IMR-90 (cell line): ENCODE measurements around the gene DENND1A. TPM values are rescaled to one million over a fixed set of nuclear protein-coding genes. Genes with fewer than 3 reads are reported as not detected.

Source experiments
- ATAC-seq: fragments of 200-7000 bp; cut with Tn5 transposase; 2 replicates; pipeline ENCODE4 v1.9.1; 2020; ENCODE audit warnings: low read depth, mild to moderate bottlenecking, moderate library complexity
- BruUV-seq: library from RNA; stranded (reverse); fragments of 400-500 nt; replicated peaks from 2 replicates; lab custom pipeline; 2021; lab: Mats Ljungman, UMichigan
- CTCF ChIA-PET: fragments of 300-600 bp; formaldehyde crosslinking; extraction: SDS; loops from one replicate; lab custom pipeline; 2021; ENCODE audit warnings: antibody characterized with exemption; lab: Yijun Ruan, JAX
- POLR2A ChIA-PET: fragments of 300-600 bp; sonication (Branson Sonifier 250); formaldehyde crosslinking; loops from one replicate; lab custom pipeline; 2022; ENCODE audit warnings: antibody characterized with exemption; ENCODE audit not compliant: unreplicated experiment; lab: Charles Lee
- DNase-seq: peaks from one replicate; pipeline ENCODE4 v3.0.0; 2013
- H2AFZ ChIP-seq: replicated peaks from 2 replicates; pipeline ENCODE3; 2013; ENCODE audit warnings: low read length, mild to moderate bottlenecking; ENCODE audit not compliant: poor library complexity
- H2AK5ac ChIP-seq: 2 replicates; pipeline ENCODE4 v1.6.1; 2013; ENCODE audit warnings: low read depth, low read length, inconsistent platforms
- H2AK9ac ChIP-seq: replicated peaks from 2 replicates; pipeline ENCODE3; 2013; ENCODE audit warnings: mild to moderate bottlenecking, low read depth, low read length, moderate library complexity; ENCODE audit not compliant: poor library complexity
- H2BK120ac ChIP-seq: 2 replicates; pipeline ENCODE4 v1.6.1; 2013; ENCODE audit warnings: low read depth, low read length, inconsistent platforms
- H2BK15ac ChIP-seq: 3 replicates; pipeline ENCODE4 v1.6.1; 2013; ENCODE audit warnings: low read depth, low read length, inconsistent platforms
- H2BK20ac ChIP-seq: 2 replicates; pipeline ENCODE4 v1.6.1; 2013; ENCODE audit warnings: low read depth, mild to moderate bottlenecking, inconsistent platforms, low read length, moderate library complexity
- H2BK5ac ChIP-seq: 2 replicates; pipeline ENCODE4 v1.6.1; 2013; ENCODE audit warnings: mild to moderate bottlenecking, low read depth, low read length, inconsistent platforms; ENCODE audit not compliant: poor library complexity, severe bottlenecking
- H3K14ac ChIP-seq: replicated peaks from 2 replicates; pipeline ENCODE4 v1.6.1; 2013; ENCODE audit warnings: low read depth, low read length, inconsistent platforms
- H3K18ac ChIP-seq: 2 replicates; pipeline ENCODE4 v1.6.1; 2013; ENCODE audit warnings: low read depth, low read length, control low read depth
- H3K23ac ChIP-seq: 2 replicates; pipeline ENCODE4 v1.6.1; 2013; ENCODE audit warnings: low read depth, low read length, inconsistent platforms
- H3K27ac ChIP-seq: 2 replicates; pipeline ENCODE4 v1.5.1; 2013; ENCODE audit warnings: mild to moderate bottlenecking, control low read depth, low read length; ENCODE audit not compliant: insufficient read depth
- H3K27me3 ChIP-seq: 2 replicates; pipeline ENCODE4 v1.6.1; 2013; ENCODE audit warnings: low read length; ENCODE audit not compliant: control insufficient read depth, insufficient read depth
- H3K36me3 ChIP-seq: 2 replicates; pipeline ENCODE4 v1.6.1; 2013; ENCODE audit warnings: low read length, mixed read lengths; ENCODE audit not compliant: control insufficient read depth, insufficient read depth
- H3K4ac ChIP-seq: 2 replicates; pipeline ENCODE4 v1.6.1; 2013; ENCODE audit warnings: low read depth, low read length, inconsistent platforms
- H3K4me1 ChIP-seq: 2 replicates; pipeline ENCODE4 v1.6.1; 2013; ENCODE audit warnings: low read length, mixed read lengths; ENCODE audit not compliant: control insufficient read depth, insufficient read depth
- H3K4me2 ChIP-seq: 2 replicates; pipeline ENCODE4 v1.6.1; 2013; ENCODE audit warnings: low read depth, mild to moderate bottlenecking, control low read depth, low read length, moderate library complexity
- H3K4me3 ChIP-seq: 2 replicates; pipeline ENCODE4 v1.5.1; 2013; ENCODE audit warnings: low read depth, mild to moderate bottlenecking, control low read depth, low read length, moderate library complexity; ENCODE audit not compliant: insufficient read depth
- H3K56ac ChIP-seq: 2 replicates; pipeline ENCODE4 v1.6.1; 2013; ENCODE audit warnings: low read length, inconsistent platforms; ENCODE audit not compliant: insufficient read depth; ENCODE audit errors: extremely low read depth
- H3K79me1 ChIP-seq, 2 experiments: 2 replicates each; pipeline ENCODE4 v1.6.1; 2013; ENCODE audit warnings: low read length in 2 of 2, inconsistent platforms in 1 of 2, low read depth in 1 of 2
- H3K9ac ChIP-seq: 2 replicates; pipeline ENCODE4 v1.6.1; 2013; ENCODE audit warnings: low read depth, low read length, control low read depth
- H3K9me1 ChIP-seq: 2 replicates; pipeline ENCODE4 v1.6.1; 2013; ENCODE audit warnings: low read length, inconsistent platforms; ENCODE audit not compliant: insufficient read depth
- H3K9me3 ChIP-seq: 2 replicates; pipeline ENCODE4 v1.6.1; 2013; ENCODE audit warnings: low read length; ENCODE audit not compliant: control insufficient read depth, insufficient read depth
- H4K20me1 ChIP-seq: 2 replicates; pipeline ENCODE4 v1.6.1; 2013; ENCODE audit warnings: low read length, inconsistent platforms; ENCODE audit not compliant: insufficient read depth
- H4K5ac ChIP-seq: 2 replicates; pipeline ENCODE4 v1.6.1; 2013; ENCODE audit warnings: mild to moderate bottlenecking, low read depth, low read length, control low read depth
- H4K8ac ChIP-seq, 2 experiments: 2 replicates each; pipeline ENCODE4 v1.6.1; 2013; ENCODE audit warnings: low read depth in 2 of 2, low read length in 2 of 2, control low read depth in 1 of 2, inconsistent platforms in 1 of 2
- H4K91ac ChIP-seq: 2 replicates; pipeline ENCODE4 v1.6.1; 2013; ENCODE audit warnings: low read depth, low read length, inconsistent platforms; ENCODE audit not compliant: insufficient read depth
- BHLHE40 ChIP-seq: fragments of 150-350 bp; IDR thresholded peaks from 2 replicates; pipeline ENCODE4 v1.6.1; 2016; ENCODE audit warnings: mild to moderate bottlenecking, low read depth, low read length
- CEBPB ChIP-seq: IDR thresholded peaks from 2 replicates; pipeline ENCODE4 v1.6.1; 2012; ENCODE audit warnings: low read depth, low read length, improper control_type of control experiment
- CHD1 ChIP-seq: IDR thresholded peaks from 2 replicates; pipeline ENCODE4 v1.6.1; 2012; ENCODE audit warnings: low read depth, low read length, improper control_type of control experiment
- FOS ChIP-seq: fragments of 150-350 bp; IDR thresholded peaks from 2 replicates; pipeline ENCODE4 v1.6.1; 2016; ENCODE audit warnings: low read depth, low read length
- MAFK ChIP-seq: IDR thresholded peaks from 2 replicates; pipeline ENCODE4 v1.6.1; 2012; ENCODE audit warnings: low read depth, low read length, improper control_type of control experiment
- MAZ ChIP-seq: IDR thresholded peaks from 2 replicates; pipeline ENCODE4 v1.6.1; 2012; ENCODE audit warnings: low read depth, mild to moderate bottlenecking, low read length, improper control_type of control experiment, moderate library complexity, borderline replicate concordance
- MXI1 ChIP-seq: IDR thresholded peaks from 2 replicates; pipeline ENCODE4 v1.6.1; 2012; ENCODE audit warnings: low read depth, mild to moderate bottlenecking, low read length, moderate library complexity, borderline replicate concordance
- NFE2L2 ChIP-seq: fragments of 150-350 bp; IDR thresholded peaks from 2 replicates; pipeline ENCODE4 v1.6.1; 2016; ENCODE audit warnings: low read depth, mild to moderate bottlenecking, low read length
- RAD21 ChIP-seq: IDR thresholded peaks from 2 replicates; pipeline ENCODE4 v1.6.1; 2012; ENCODE audit warnings: low read length, improper control_type of control experiment
- RCOR1 ChIP-seq: IDR thresholded peaks from 2 replicates; pipeline ENCODE4 v1.6.1; 2012; ENCODE audit warnings: mild to moderate bottlenecking, low read length, improper control_type of control experiment; ENCODE audit not compliant: insufficient replicate concordance
- RFX5 ChIP-seq: IDR thresholded peaks from 2 replicates; pipeline ENCODE4 v1.8.0; 2012; ENCODE audit warnings: low read depth, mild to moderate bottlenecking, low read length, moderate library complexity
- SMC3 ChIP-seq: fragments of 150-350 bp; IDR thresholded peaks from 2 replicates; pipeline ENCODE4 v1.6.1; 2016; ENCODE audit warnings: low read depth, mild to moderate bottlenecking, antibody characterized with exemption, low read length, moderate library complexity
- WGBS, 2 experiments: methylation state at CpG; one replicate each; pipeline versions ENCODE4 v1.1.5 to v1.1.7; 2013; ENCODE audit warnings: missing lambda C conversion rate in 2 of 2; ENCODE audit not compliant: insufficient read length in 1 of 2; ENCODE audit errors: extremely low coverage in 2 of 2; 5-methylcytosine and 5-hydroxymethylcytosine counted together
- dilution Hi-C: fragments of 300-500 bp; cut with HindIII; formaldehyde crosslinking; loops from one replicate; pipeline ENCODE4 v1.14.3; 2018; ENCODE audit warnings: low sequenced_read_pairs; ENCODE audit not compliant: unreplicated experiment
- in situ Hi-C: fragments of 300-500 bp; cut with MboI; formaldehyde crosslinking; loops from 3 replicates; pipeline ENCODE4 v1.14.3; 2019; ENCODE audit warnings: low sequenced_read_pairs, inconsistent platforms, mixed read lengths
- intact Hi-C: fragments of 100-400 bp; cut with micrococcal nuclease; formaldehyde crosslinking; loops from 2 replicates; pipeline ENCODE4 v1.10.0; 2022
- polyA plus RNA-seq, 3 experiments: library from polyadenylated mRNA; depleted of rRNA; stranded (reverse); fragments of >200 nt; gene quantifications; 2 replicates each; pipeline ENCODE4 v1.2.3, GENCODE V29; 2012; ENCODE audit warnings: low replicate concordance in 1 of 3
- total RNA-seq: library from RNA; depleted of rRNA; stranded (reverse); fragments of >200 nt; gene quantifications from 2 replicates; pipeline ENCODE4 v1.2.3, GENCODE V29; 2012
- TF ChIP-seq, protein P1 (sequence below): fragments of 150-350 bp; IDR thresholded peaks from 2 replicates; pipeline ENCODE4 v1.6.1; 2017; ENCODE audit warnings: mild to moderate bottlenecking, antibody characterized with exemption, low read length, low read depth
- TF ChIP-seq, protein P2 (sequence below): fragments of 150-350 bp; IDR thresholded peaks from 2 replicates; pipeline ENCODE4 v1.6.1; 2016; ENCODE audit warnings: low read depth, mild to moderate bottlenecking, low read length, moderate library complexity, borderline replicate concordance
- TF ChIP-seq, protein P3 (sequence below): conservative IDR thresholded peaks from 2 replicates; pipeline ENCODE4 v1.5.1; 2012; ENCODE audit warnings: mild to moderate bottlenecking, low read depth, low read length, improper control_type of control experiment

The DENND1A gene
- total and polyA plus RNA-seq, 2 of the 4 experiments (the other 2 are of a cell fraction): 21.4 to 27.6 TPM

DNA sequence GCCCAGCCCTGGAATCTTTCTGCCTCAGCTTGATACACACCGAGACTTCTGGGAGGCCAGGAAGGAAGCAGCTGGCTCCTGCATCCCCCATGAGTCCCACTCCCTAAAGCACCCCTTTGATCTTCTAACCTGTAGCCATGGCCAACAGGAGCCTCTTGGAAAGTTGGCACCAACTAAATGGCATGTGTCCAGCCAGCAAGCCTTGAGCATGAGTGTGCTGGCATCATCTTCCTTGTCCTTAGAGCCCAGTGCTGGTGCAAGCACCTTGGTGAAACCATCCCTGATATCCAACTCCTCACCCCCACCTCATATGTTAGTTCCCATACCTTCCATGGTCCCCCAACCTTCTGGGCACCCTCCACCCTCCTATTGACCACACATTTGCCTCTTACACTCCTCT is 443.5 kb downstream of the DENND1A start:
- in situ Hi-C loops: no loop called here
- no peak overlapping the region for H3K4ac ChIP-seq
- no peaks in the 10 kb centered on the region for H4K20me1 ChIP-seq
- CTCF ChIA-PET: no interaction called here
- H4K5ac ChIP-seq: no peak overlapping the region
- H3K56ac ChIP-seq: no peak overlapping the region
- POLR2A ChIA-PET: no interaction called here
- no peak overlapping the region for H3K4me3 ChIP-seq
- H4K91ac ChIP-seq: no peak overlapping the region
- H2BK20ac ChIP-seq: no peak overlapping the region
- H4K8ac ChIP-seq: no peak overlapping the region
- dilution Hi-C loops: no loop called here
- H2BK15ac ChIP-seq: no peak overlapping the region
- no CpG with 5 or more reads among the region's 1 CpG for WGBS, 2 experiments
- H3K4me1 ChIP-seq: no peaks in the 10 kb centered on the region
- H3K4me2 ChIP-seq: no peak overlapping the region
- no peak overlapping the region for H3K9ac ChIP-seq
- H3K23ac ChIP-seq: no peak overlapping the region
- H2BK120ac ChIP-seq: no peak overlapping the region
- H3K18ac ChIP-seq: no peak overlapping the region
- H3K9me1 ChIP-seq: no peaks in the 10 kb centered on the region; the same call in 1 of the 2 replicates
- no peak overlapping the region for H2BK5ac ChIP-seq
- TF ChIP-seq MXI1: no peak
- TF ChIP-seq, protein P1, sequence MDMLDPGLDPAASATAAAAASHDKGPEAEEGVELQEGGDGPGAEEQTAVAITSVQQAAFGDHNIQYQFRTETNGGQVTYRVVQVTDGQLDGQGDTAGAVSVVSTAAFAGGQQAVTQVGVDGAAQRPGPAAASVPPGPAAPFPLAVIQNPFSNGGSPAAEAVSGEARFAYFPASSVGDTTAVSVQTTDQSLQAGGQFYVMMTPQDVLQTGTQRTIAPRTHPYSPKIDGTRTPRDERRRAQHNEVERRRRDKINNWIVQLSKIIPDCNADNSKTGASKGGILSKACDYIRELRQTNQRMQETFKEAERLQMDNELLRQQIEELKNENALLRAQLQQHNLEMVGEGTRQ: no peak
- TF ChIP-seq, protein P2, sequence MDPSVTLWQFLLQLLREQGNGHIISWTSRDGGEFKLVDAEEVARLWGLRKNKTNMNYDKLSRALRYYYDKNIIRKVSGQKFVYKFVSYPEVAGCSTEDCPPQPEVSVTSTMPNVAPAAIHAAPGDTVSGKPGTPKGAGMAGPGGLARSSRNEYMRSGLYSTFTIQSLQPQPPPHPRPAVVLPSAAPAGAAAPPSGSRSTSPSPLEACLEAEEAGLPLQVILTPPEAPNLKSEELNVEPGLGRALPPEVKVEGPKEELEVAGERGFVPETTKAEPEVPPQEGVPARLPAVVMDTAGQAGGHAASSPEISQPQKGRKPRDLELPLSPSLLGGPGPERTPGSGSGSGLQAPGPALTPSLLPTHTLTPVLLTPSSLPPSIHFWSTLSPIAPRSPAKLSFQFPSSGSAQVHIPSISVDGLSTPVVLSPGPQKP: no peak
- TF ChIP-seq BHLHE40: no peak
- no peak for TF ChIP-seq MAZ
- no peak for TF ChIP-seq CHD1
- TF ChIP-seq SMC3: no peak
- no peak for TF ChIP-seq FOS
- no peak for TF ChIP-seq RCOR1
- no peak for TF ChIP-seq RFX5
- no peak for TF ChIP-seq RAD21
- TF ChIP-seq, protein P3, sequence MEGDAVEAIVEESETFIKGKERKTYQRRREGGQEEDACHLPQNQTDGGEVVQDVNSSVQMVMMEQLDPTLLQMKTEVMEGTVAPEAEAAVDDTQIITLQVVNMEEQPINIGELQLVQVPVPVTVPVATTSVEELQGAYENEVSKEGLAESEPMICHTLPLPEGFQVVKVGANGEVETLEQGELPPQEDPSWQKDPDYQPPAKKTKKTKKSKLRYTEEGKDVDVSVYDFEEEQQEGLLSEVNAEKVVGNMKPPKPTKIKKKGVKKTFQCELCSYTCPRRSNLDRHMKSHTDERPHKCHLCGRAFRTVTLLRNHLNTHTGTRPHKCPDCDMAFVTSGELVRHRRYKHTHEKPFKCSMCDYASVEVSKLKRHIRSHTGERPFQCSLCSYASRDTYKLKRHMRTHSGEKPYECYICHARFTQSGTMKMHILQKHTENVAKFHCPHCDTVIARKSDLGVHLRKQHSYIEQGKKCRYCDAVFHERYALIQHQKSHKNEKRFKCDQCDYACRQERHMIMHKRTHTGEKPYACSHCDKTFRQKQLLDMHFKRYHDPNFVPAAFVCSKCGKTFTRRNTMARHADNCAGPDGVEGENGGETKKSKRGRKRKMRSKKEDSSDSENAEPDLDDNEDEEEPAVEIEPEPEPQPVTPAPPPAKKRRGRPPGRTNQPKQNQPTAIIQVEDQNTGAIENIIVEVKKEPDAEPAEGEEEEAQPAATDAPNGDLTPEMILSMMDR: no peak
- no peak for TF ChIP-seq CEBPB
- TF ChIP-seq MAFK: no peak
- TF ChIP-seq NFE2L2: no peak
- H2AK9ac ChIP-seq: no peak overlapping the region
- no peak overlapping the region for H3K27ac ChIP-seq
- no peak overlapping the region for H2AK5ac ChIP-seq
- intact Hi-C loops: no loop called here
- no peak overlapping the region for H3K14ac ChIP-seq
- H3K79me1 ChIP-seq: no peaks in the 10 kb centered on the region
- H3K36me3 ChIP-seq: no peaks in the 10 kb centered on the region
- ATAC-seq (no peak), DNase-seq (no peak)
- H3K27me3 ChIP-seq: no peaks in the 10 kb centered on the region
- no peaks in the 10 kb centered on the region for H3K9me3 ChIP-seq
- no TSS peak for BruUV-seq
- H2AFZ ChIP-seq: no peak overlapping the region
